B cell (primary cell): ENCODE measurements around the gene PPP1R8. TPM values are rescaled to one million over a fixed set of nuclear protein-coding genes. Genes with fewer than 3 reads are reported as not detected.

Experiments used
- ATAC-seq: fragments of 200-7000 bp; cut with Tn5 transposase; one replicate; pipeline ENCODE4 v1.10.0; 2021; ENCODE audit warnings: low read depth, mild to moderate bottlenecking, moderate number of reproducible peaks, moderate library complexity
- CTCF ChIA-PET: fragments of 350-600 bp; sonication (Branson Sonifier 250); formaldehyde crosslinking; loops from one replicate; lab custom pipeline; 2021; ENCODE audit warnings: antibody characterized with exemption, inconsistent platforms; lab: Charles Lee
- POLR2A ChIA-PET: fragments of 350-600 bp; sonication (Branson Sonifier 250); formaldehyde crosslinking; loops from one replicate; lab custom pipeline; 2021; ENCODE audit warnings: antibody characterized with exemption; lab: Charles Lee
- DNase-seq: peaks from one replicate; pipeline ENCODE4 v3.0.0; 2013
- H2AFZ ChIP-seq: 2 replicates; pipeline ENCODE4 v1.6.1; 2012; ENCODE audit warnings: mild to moderate bottlenecking, low read depth, low read length; ENCODE audit not compliant: insufficient read depth, poor library complexity, severe bottlenecking
- H3K27ac ChIP-seq, 2 donors: 1 replicate in 1 of 2; 2 replicates in 1 of 2; pipeline ENCODE4 v1.5.1; 2012 to 2013; ENCODE audit warnings: low read length in 2 of 2, mild to moderate bottlenecking in 2 of 2, moderate library complexity in 1 of 2
- H3K27me3 ChIP-seq, 4 experiments: fragments of 200-600 bp in 1 of 4; sonication (generic) in 1 of 4; replicated peaks in 1 of 4; 1 replicate in 2 of 4; 2 replicates in 2 of 4; pipeline versions ENCODE4 v1.6.1 to v1.7.0; 2013 to 2016; ENCODE audit warnings: low read length in 3 of 4, mild to moderate bottlenecking in 2 of 4, mixed read lengths in 1 of 4, moderate library complexity in 1 of 4; ENCODE audit not compliant: insufficient read depth in 4 of 4, control insufficient read depth in 3 of 4; ENCODE audit errors: control extremely low read depth in 1 of 4
- H3K36me3 ChIP-seq, 2 experiments: replicated peaks in 1 of 2; 1 replicate in 1 of 2; 2 replicates in 1 of 2; pipeline versions ENCODE4 v1.6.1 to v1.7.1; 2013; ENCODE audit warnings: low read length in 1 of 2; ENCODE audit not compliant: insufficient read depth in 2 of 2, control insufficient read depth in 1 of 2; ENCODE audit errors: control extremely low read depth in 1 of 2, extremely low read depth in 1 of 2
- H3K4me1 ChIP-seq, 2 donors: fragments of 200-600 bp in 1 of 2; sonication (generic) in 1 of 2; 1 replicate in 1 of 2; 2 replicates in 1 of 2; pipeline versions ENCODE4 v1.5.1 to v1.6.1; 2013 to 2017; ENCODE audit warnings: low read length in 2 of 2; ENCODE audit not compliant: control insufficient read depth in 2 of 2, insufficient read depth in 2 of 2
- H3K4me2 ChIP-seq: replicated peaks from 2 replicates; pipeline ENCODE3; 2012; ENCODE audit warnings: mild to moderate bottlenecking, low read depth, low read length; ENCODE audit not compliant: poor library complexity, severe bottlenecking
- H3K4me3 ChIP-seq, 5 experiments: fragments of 200-600 bp in 1 of 5; sonication (generic) in 1 of 5; 1 replicate in 3 of 5; 2 replicates in 2 of 5; pipeline versions ENCODE4 v1.5.1 to v1.7.0; 2011 to 2016; ENCODE audit warnings: low read length in 4 of 5, mild to moderate bottlenecking in 4 of 5, low read depth in 2 of 5, control low read depth in 1 of 5, moderate library complexity in 1 of 5; ENCODE audit not compliant: insufficient read depth in 1 of 5; ENCODE audit errors: control extremely low read depth in 1 of 5, extremely low read depth in 1 of 5
- H3K79me2 ChIP-seq: fragments of 200-600 bp; sonication (generic); one replicate; pipeline ENCODE4 v1.6.0; 2016; ENCODE audit warnings: low read length; ENCODE audit not compliant: control insufficient read depth, insufficient read depth
- H3K9ac ChIP-seq: fragments of 200-600 bp; sonication (generic); 2 replicates; pipeline ENCODE4 v1.6.1; 2017; ENCODE audit warnings: mild to moderate bottlenecking, low read length, moderate library complexity
- H3K9me3 ChIP-seq, 3 donors: one replicate each; pipeline versions ENCODE4 v1.6.1 to v1.7.1; 2013; ENCODE audit warnings: low read length in 2 of 3; ENCODE audit not compliant: control insufficient read depth in 2 of 3, insufficient read depth in 1 of 3; ENCODE audit errors: control extremely low read depth in 1 of 3
- H4K20me1 ChIP-seq: 2 replicates; pipeline ENCODE4 v1.6.0; 2012; ENCODE audit warnings: mild to moderate bottlenecking, low read length; ENCODE audit not compliant: insufficient read depth, control insufficient read depth, poor library complexity, severe bottlenecking
- H3K27ac Mint-ChIP-seq: one replicate; pipeline ENCODE4 v1.8.0; 2021; ENCODE audit warnings: mixed read lengths
- H3K27me3 Mint-ChIP-seq: one replicate; pipeline ENCODE4 v1.8.0; 2021; ENCODE audit warnings: mixed read lengths
- H3K4me1 Mint-ChIP-seq: one replicate; pipeline ENCODE4 v1.8.0; 2021; ENCODE audit warnings: mixed read lengths
- H3K4me3 Mint-ChIP-seq: one replicate; pipeline ENCODE4 v1.8.0; 2021; ENCODE audit warnings: mixed read lengths
- H3K9me3 Mint-ChIP-seq: one replicate; pipeline ENCODE4 v1.8.0; 2022; ENCODE audit warnings: mixed read lengths; ENCODE audit not compliant: insufficient read depth
- EZH2 ChIP-seq: IDR thresholded peaks from 2 replicates; pipeline ENCODE4 v1.6.1; 2012; ENCODE audit warnings: borderline replicate concordance, low read depth, mild to moderate bottlenecking, moderate library complexity, low read length; ENCODE audit not compliant: insufficient read depth, poor library complexity, severe bottlenecking
- WGBS: methylation state at CpG from one replicate; pipeline ENCODE4 v1.1.5; 2013; ENCODE audit warnings: missing lambda C conversion rate; ENCODE audit not compliant: insufficient coverage; 5-methylcytosine and 5-hydroxymethylcytosine counted together
- intact Hi-C: fragments of 100-400 bp; cut with micrococcal nuclease; formaldehyde crosslinking; loops from one replicate; pipeline ENCODE4 v1.10.0; 2022
- polyA plus RNA-seq: library from polyadenylated mRNA; depleted of rRNA; stranded (reverse); fragments of >200 nt; gene quantifications from 2 replicates; pipeline ENCODE4 v1.2.3, GENCODE V29; 2012
- total RNA-seq, 2 donors: library from RNA; stranded (reverse); fragments of 120-200 nt in 1 of 2; gene quantifications; 1 replicate in 1 of 2; 2 replicates in 1 of 2; pipeline versions ENCODE4 v1.2.3 to v1.2.4, GENCODE V29; 2013 to 2022
- TF ChIP-seq, protein P1 (sequence below): fragments of 200-600 bp; IDR thresholded peaks from one replicate; pipeline ENCODE4 v1.8.0; 2022; ENCODE audit warnings: antibody characterized with exemption, mild to moderate bottlenecking

Gene PPP1R8
- total and polyA plus RNA-seq, 2 donors (not counting 1 experiment from before 2014, with no cell fraction given) = 23.9 to 45.1 TPM

GRCh38 chr1:27873671-27874384 is 43.2 kb downstream of the PPP1R8 start:
- POLR2A ChIA-PET = interaction anchor here (0.6 to 3.6 kb wide), 6 partner anchors 9 to 303 kb away, joined by 3 to 22 read pairs (median 8); partner anchors contain the start of gene XKR8
- Histone ChIP-seq H3K27ac (peak overlapping the region; percentile 72 to 78), H3K27me3 (no peaks in the 10 kb centered on the region), H3K79me2 (peaks cover 24% of the 10 kb centered on the region), H3K4me2 (peak overlapping the region; percentile 95), H3K4me3 (peak overlapping the region; percentile 77 to 96 (median 81)), H4K20me1 (no peaks in the 10 kb centered on the region), H3K4me1 (peaks cover 44 to 68% of the 10 kb centered on the region in 2 donors), H3K9ac (peak overlapping the region; percentile 89), H2AFZ (peak overlapping the region; percentile 92), H3K36me3 (peaks cover 2 to 20% of the 10 kb centered on the region in 2 experiments), H3K9me3 (no peaks in the 10 kb centered on the region)
- H3K27me3 Mint-ChIP-seq = no peaks in the 10 kb centered on the region
- 38% methylated on average over 13 of the region's 16 CpGs for WGBS
- peak overlapping the region; percentile 81 for H3K27ac Mint-ChIP-seq
- H3K4me3 Mint-ChIP-seq = peak overlapping the region; percentile 92
- ATAC-seq (no peak), DNase-seq (peak; percentile 48)
- H3K9me3 Mint-ChIP-seq = no peaks in the 10 kb centered on the region
- CTCF ChIA-PET = interaction anchor here (1.0 to 4.2 kb wide), 3 partner anchors 16 to 106 kb away, joined by 3 to 28 read pairs (median 5); no protein-coding TSS in a partner anchor
- H3K4me1 Mint-ChIP-seq = peaks cover 42% of the 10 kb centered on the region
- TF ChIP-seq, protein P1, sequence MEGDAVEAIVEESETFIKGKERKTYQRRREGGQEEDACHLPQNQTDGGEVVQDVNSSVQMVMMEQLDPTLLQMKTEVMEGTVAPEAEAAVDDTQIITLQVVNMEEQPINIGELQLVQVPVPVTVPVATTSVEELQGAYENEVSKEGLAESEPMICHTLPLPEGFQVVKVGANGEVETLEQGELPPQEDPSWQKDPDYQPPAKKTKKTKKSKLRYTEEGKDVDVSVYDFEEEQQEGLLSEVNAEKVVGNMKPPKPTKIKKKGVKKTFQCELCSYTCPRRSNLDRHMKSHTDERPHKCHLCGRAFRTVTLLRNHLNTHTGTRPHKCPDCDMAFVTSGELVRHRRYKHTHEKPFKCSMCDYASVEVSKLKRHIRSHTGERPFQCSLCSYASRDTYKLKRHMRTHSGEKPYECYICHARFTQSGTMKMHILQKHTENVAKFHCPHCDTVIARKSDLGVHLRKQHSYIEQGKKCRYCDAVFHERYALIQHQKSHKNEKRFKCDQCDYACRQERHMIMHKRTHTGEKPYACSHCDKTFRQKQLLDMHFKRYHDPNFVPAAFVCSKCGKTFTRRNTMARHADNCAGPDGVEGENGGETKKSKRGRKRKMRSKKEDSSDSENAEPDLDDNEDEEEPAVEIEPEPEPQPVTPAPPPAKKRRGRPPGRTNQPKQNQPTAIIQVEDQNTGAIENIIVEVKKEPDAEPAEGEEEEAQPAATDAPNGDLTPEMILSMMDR = no peak
- intact Hi-C loops = no loop called here

GRCh38 chr1:27876341-27877114 is 45.9 kb downstream of the PPP1R8 start:
- Histone ChIP-seq H3K4me1 (peaks cover 31 to 55% of the 10 kb centered on the region in 2 donors), H3K27ac (peak overlapping the region; percentile 45 to 72), H2AFZ (no peak overlapping the region), H3K27me3 (no peaks in the 10 kb centered on the region), H3K9ac (no peak overlapping the region), H3K9me3 (no peaks in the 10 kb centered on the region), H3K36me3 (peaks cover 2 to 41% of the 10 kb centered on the region in 2 experiments), H3K4me2 (peak overlapping the region; percentile 45), H3K79me2 (peaks cover 36% of the 10 kb centered on the region), H3K4me3 (no peak overlapping the region), H4K20me1 (no peaks in the 10 kb centered on the region)
- peak overlapping the region; percentile 44 for H3K4me3 Mint-ChIP-seq
- POLR2A ChIA-PET = no interaction called here
- 96% methylated on average over 17 of the region's 18 CpGs for WGBS
- no peak for TF ChIP-seq EZH2
- TF ChIP-seq, protein P1 = no peak
- H3K27ac Mint-ChIP-seq = peak overlapping the region; percentile 64
- H3K9me3 Mint-ChIP-seq = no peaks in the 10 kb centered on the region
- no peaks in the 10 kb centered on the region for H3K27me3 Mint-ChIP-seq
- ATAC-seq (no peak), DNase-seq (peak; percentile 16)
- intact Hi-C loops = no loop called here
- peaks cover 37% of the 10 kb centered on the region for H3K4me1 Mint-ChIP-seq
- CTCF ChIA-PET = interaction anchor here (0.7 to 4.2 kb wide), 5 partner anchors 15 to 34 kb away, joined by 3 to 28 read pairs (median 3); no protein-coding TSS in a partner anchor
